RKO (cell line): ENCODE data around the gene CPEB3.
"Not testable (repeated sequence)": the region's sequence is repeated elsewhere in the genome, so short reads cannot be mapped to it uniquely, and the experiment has no call there.

Experiments
- DNase-seq: peaks from one replicate; pipeline ENCODE4 v3.0.0-alpha.2; 2016; ENCODE audit warnings: low spot score

The CPEB3 gene

GRCh38 chr10:92102601-92103213, 188.2 kb downstream of the CPEB3 start:
- DNase-seq, result no peak

- DNase-seq, result no peak
Measured at GRCh38 chr10:92094960-92095359, 195.9 kb downstream of the CPEB3 start.

- DNase-seq, result no peak
Measured at GRCh38 chr10:92091965-92092364, 198.9 kb downstream of the CPEB3 start.

GRCh38 chr10:92087750-92088395, 203.0 kb downstream of the CPEB3 start:
- peak; percentile 86 for DNase-seq

GRCh38 chr10:92082583-92083280, 208.1 kb downstream of the CPEB3 start:
- DNase-seq, result no peak

- DNase-seq, result no peak
Measured at GRCh38 chr10:92081641-92082040, 209.2 kb downstream of the CPEB3 start.

- DNase-seq, result no peak
Measured at GRCh38 chr10:92080244-92080643, 210.6 kb downstream of the CPEB3 start.

GRCh38 chr10:92079003-92079402, 211.9 kb downstream of the CPEB3 start:
- no peak for DNase-seq

GRCh38 chr10:92076722-92077121, 214.2 kb downstream of the CPEB3 start:
- no peak for DNase-seq

GRCh38 chr10:92075829-92076228, 215.0 kb downstream of the CPEB3 start:
- no peak for DNase-seq

GRCh38 chr10:92074126-92074887, 216.6 kb downstream of the CPEB3 start:
- peak; percentile 56 for DNase-seq

- no peak for DNase-seq
Measured at GRCh38 chr10:92068900-92069299, 222.0 kb downstream of the CPEB3 start.

GRCh38 chr10:92066386-92066785, 224.5 kb downstream of the CPEB3 start:
- no peak for DNase-seq

GRCh38 chr10:92064506-92064905, 226.4 kb downstream of the CPEB3 start:
- DNase-seq, result no peak

- DNase-seq, result no peak
Measured at GRCh38 chr10:92062273-92062672, 228.6 kb downstream of the CPEB3 start.

- DNase-seq, result no peak
Measured at GRCh38 chr10:92054807-92055206, 236.1 kb downstream of the CPEB3 start.

GRCh38 chr10:92052741-92053140, 238.1 kb downstream of the CPEB3 start:
- no peak for DNase-seq

GRCh38 chr10:92052088-92052487, 238.8 kb downstream of the CPEB3 start:
- no peak for DNase-seq

GRCh38 chr10:92047215-92047614, 243.7 kb downstream of the CPEB3 start:
- DNase-seq, result no peak

- DNase-seq, result no peak
Measured at GRCh38 chr10:92045641-92046106, 245.2 kb downstream of the CPEB3 start.

- no peak for DNase-seq
Measured at GRCh38 chr10:92042541-92042940, 248.3 kb downstream of the CPEB3 start.

- DNase-seq, result no peak
Measured at GRCh38 chr10:92038949-92039348, 251.9 kb downstream of the CPEB3 start.

- DNase-seq, result not testable (repeated sequence)
Measured at GRCh38 chr10:92033070-92033469, 257.8 kb downstream of the CPEB3 start.
